Aorta (tissue), 5 donors: ENCODE measurements around the gene CORO1A. TPM values are rescaled to one million over a fixed set of nuclear protein-coding genes. Genes with fewer than 3 reads are reported as not detected.
"Not testable (repeated sequence)": the region's sequence is repeated elsewhere in the genome, so short reads cannot be mapped to it uniquely, and the experiment has no call there.

Experiments used
- ATAC-seq: fragments of 200-7000 bp; cut with Tn5 transposase; one replicate; pipeline ENCODE4 v1.9.1; 2022; ENCODE audit warnings: moderate library complexity; ENCODE audit not compliant: low FRiP score
- DNase-seq, 2 donors: peaks; one replicate each; pipeline ENCODE4 v3.0.0-alpha.2; 2020
- H3K27ac ChIP-seq, 2 donors: one replicate each; pipeline ENCODE4 v1.5.1; 2013; ENCODE audit warnings: low read length in 2 of 2, mild to moderate bottlenecking in 2 of 2, moderate library complexity in 2 of 2, control low read depth in 1 of 2, inconsistent platforms in 1 of 2, low read depth in 1 of 2
- H3K27me3 ChIP-seq, 2 donors: one replicate each; pipeline ENCODE4 v1.6.1; 2013; ENCODE audit warnings: control low read depth in 1 of 2, low read length in 1 of 2, mild to moderate bottlenecking in 1 of 2, moderate library complexity in 1 of 2; ENCODE audit not compliant: insufficient read depth in 2 of 2, control insufficient read depth in 1 of 2
- H3K36me3 ChIP-seq, 2 donors: one replicate each; pipeline ENCODE4 v1.6.1; 2013; ENCODE audit warnings: control low read depth in 1 of 2, low read length in 1 of 2, mild to moderate bottlenecking in 1 of 2; ENCODE audit not compliant: insufficient read depth in 2 of 2, control insufficient read depth in 1 of 2
- H3K4me1 ChIP-seq, 2 donors: one replicate each; pipeline ENCODE4 v1.6.1; 2013; ENCODE audit warnings: low read length in 2 of 2, control low read depth in 1 of 2, mild to moderate bottlenecking in 1 of 2, moderate library complexity in 1 of 2; ENCODE audit not compliant: insufficient read depth in 2 of 2, control insufficient read depth in 1 of 2
- H3K4me3 ChIP-seq, 2 donors: one replicate each; pipeline ENCODE4 v1.5.1; 2013; ENCODE audit warnings: low read length in 2 of 2, control low read depth in 1 of 2, mild to moderate bottlenecking in 1 of 2
- H3K9me3 ChIP-seq: one replicate; pipeline ENCODE4 v1.6.1; 2013; ENCODE audit warnings: mild to moderate bottlenecking, low read length; ENCODE audit not compliant: control insufficient read depth
- WGBS, 2 donors: extraction: QIAGEN DNeasy Blood & Tissue Kit; methylation state at CpG; one replicate each; pipeline ENCODE4 v1.1.7; 2013; 5-methylcytosine and 5-hydroxymethylcytosine counted together
- intact Hi-C, 2 donors: fragments of 100-400 bp; cut with DNase I; formaldehyde crosslinking; loops; one replicate each; pipeline versions ENCODE4 v1.14.2 to v1.15.0; 2022
- polyA plus RNA-seq, 2 donors: library from polyadenylated mRNA; stranded (reverse); fragments of 200-250 nt; gene quantifications; one replicate each; pipeline ENCODE4 v1.2.3, GENCODE V29; 2013
- total RNA-seq, 2 donors: library from RNA; stranded (reverse); fragmentation: NEBNext Ultra II Directional; extraction: Animal tissue kit (Norgen Biotek cat#: 25700); gene quantifications; one replicate each; pipeline ENCODE4 v1.2.1, GENCODE V29; 2021
- donor health status: healthy with polysubstance abuse.
- donor health status: Bipolar disorder and iron deficiency.
- donor health status: DM: no; HTN: no; CAD: no.
- donor health status: DM: no; HTN: no; CAD: no.
- donor health status: DM: yes; HTN: yes; CAD: no.

Gene CORO1A
- total and polyA plus RNA-seq, 4 donors: 12.8 to 48.2 (median 40.6) TPM

DNA sequence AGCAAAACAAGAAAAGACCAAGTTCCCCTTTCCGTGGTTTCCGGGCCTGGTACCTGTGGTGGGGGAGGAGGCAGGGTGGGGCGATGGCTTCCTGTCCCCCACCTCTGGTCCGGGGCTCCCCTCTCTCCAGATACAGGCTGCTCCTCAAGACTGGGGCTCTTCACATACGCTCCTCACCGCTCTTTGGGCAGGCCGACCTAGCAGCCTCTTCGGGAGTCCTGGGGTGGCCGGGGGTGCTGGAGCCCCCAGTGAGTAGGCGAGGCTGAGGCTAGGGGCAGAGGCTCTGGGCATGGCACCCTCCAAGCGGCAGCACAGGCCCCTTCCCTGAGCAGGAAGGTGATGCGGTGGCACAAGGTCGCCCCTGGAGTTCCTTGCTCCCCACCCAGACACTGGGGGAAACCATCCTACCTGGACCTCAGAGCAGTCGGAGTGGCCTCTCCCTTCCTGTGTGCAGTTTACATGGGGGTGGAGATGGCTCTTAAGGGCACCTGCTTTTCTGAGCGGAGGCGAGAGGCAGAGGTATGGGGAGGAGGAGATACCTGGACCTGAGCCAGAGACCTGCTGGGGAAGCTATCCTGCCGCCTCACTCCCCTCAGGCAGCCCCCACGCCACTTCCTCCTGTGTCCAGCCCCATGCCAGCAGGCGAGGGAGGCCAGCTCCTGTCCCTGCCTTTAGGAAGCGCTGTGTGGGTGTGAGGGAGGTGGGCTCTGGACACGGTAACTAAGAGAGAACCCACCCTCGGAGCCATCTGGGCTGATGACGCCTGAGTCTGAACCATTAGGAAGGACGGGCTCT, 891 bp downstream of the CORO1A start:
- H3K27me3 ChIP-seq: no peaks in the 10 kb centered on the region
- H3K9me3 ChIP-seq: no peaks in the 10 kb centered on the region
- DNase-seq (peak; percentile 69 to 77), ATAC-seq (no peak)
- intact Hi-C loops: loop anchor here in 1 of 2 donors (5.0 kb wide), 1 partner anchor 62 kb away; the partner anchor contains the start of gene MAPK3
- no peak overlapping the region for H3K27ac ChIP-seq
- 51 to 52% methylated on average over 21 to 24 of the region's 24 CpGs for WGBS, 2 donors
- no peaks in the 10 kb centered on the region for H3K4me1 ChIP-seq
- H3K4me3 ChIP-seq: no peak overlapping the region
- H3K36me3 ChIP-seq: no peaks in the 10 kb centered on the region

DNA sequence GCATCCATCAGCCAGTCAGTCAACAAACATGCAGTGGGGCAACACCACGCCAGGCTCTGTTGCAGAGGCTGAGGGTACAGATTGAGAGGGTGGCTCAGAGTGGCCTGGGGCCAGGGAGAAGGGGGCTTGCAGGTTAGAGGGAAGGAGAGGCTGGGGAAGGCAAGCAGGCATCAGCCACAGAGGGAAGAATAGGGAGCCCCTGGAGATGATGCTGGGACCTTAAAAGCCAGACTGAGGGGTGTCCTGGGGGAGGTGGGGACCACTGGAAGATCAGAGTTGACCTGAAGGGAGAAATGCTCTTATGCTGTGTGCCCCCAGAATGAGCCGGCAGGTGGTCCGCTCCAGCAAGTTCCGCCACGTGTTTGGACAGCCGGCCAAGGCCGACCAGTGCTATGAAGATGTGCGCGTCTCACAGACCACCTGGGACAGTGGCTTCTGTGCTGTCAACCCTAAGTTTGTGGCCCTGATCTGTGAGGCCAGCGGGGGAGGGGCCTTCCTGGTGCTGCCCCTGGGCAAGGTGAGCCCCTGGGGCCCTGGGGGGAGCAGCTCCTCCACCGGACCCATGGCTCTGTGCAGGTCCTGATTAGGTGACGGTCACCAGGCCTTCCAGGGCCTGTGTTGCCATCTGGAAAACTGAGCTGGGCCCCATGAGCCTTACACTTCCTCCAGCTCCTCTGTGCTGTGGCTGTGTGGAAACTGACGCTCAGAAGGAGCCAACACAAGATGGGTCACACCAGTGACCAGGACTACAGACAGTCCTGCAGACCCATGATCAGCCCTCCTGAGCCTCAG, 1.7 kb downstream of the CORO1A start:
- ATAC-seq (no peak), DNase-seq (peak; percentile 56 to 76)

DNA sequence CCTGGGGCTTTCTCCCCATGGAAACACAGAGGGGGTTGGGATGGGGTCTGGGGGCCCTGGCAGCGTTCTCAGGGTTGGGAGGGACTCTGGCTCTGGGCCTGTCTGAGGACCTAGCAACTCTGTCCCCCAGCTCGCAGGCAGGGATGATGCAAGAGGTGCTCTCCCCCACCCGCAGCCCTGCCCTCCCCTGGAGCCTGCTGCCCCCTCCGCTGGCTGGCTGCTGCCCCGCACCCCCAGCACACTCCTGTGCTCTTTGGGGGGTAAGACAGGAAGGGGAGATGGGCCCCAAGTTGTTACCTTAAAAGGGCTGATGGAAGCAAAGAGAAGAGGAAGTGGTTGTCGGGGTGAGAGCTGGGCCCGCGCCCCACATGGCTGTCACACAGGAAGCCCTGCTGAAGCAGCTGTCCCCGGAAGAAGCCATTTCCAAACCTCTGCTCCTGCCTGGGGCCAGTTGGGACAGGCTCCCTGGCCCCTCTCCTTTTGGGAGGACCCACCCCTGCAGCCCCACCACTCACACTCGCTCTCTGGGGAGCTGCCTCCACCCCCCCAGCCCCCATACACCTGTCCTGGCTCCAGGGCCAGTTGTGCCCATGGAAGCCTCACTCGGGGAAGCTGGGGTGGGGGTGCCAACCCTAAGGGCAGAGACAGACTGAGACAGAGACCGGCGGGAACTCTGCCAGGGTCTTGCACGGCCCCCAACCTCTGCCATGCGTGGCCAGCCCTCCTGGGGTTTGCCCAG, 2.5 kb downstream of the CORO1A start:
- intact Hi-C loops: no loop called here
- Histone ChIP-seq H3K4me1 (no peaks in the 10 kb centered on the region), H3K27ac (no peak overlapping the region), H3K27me3 (no peaks in the 10 kb centered on the region), H3K4me3 (no peak overlapping the region), H3K36me3 (no peaks in the 10 kb centered on the region), H3K9me3 (no peaks in the 10 kb centered on the region)
- ATAC-seq: peak; percentile 12
- 84 to 86% methylated on average over 15 of the region's 15 CpGs for WGBS, 2 donors
- DNase-seq: peak; percentile 81 to 84

More for the DNA sequence above, 1.7 kb downstream of the CORO1A start:
- Histone ChIP-seq H3K4me3 (no peak overlapping the region), H3K27me3 (no peaks in the 10 kb centered on the region), H3K36me3 (no peaks in the 10 kb centered on the region), H3K27ac (no peak overlapping the region), H3K4me1 (no peaks in the 10 kb centered on the region), H3K9me3 (no peaks in the 10 kb centered on the region)
- intact Hi-C loops: loop anchor here in 1 of 2 donors (5.0 kb wide), 1 partner anchor 63 kb away; the partner anchor contains the start of gene MAPK3
- 83 to 92% methylated on average over 13 of the region's 13 CpGs for WGBS, 2 donors

DNA sequence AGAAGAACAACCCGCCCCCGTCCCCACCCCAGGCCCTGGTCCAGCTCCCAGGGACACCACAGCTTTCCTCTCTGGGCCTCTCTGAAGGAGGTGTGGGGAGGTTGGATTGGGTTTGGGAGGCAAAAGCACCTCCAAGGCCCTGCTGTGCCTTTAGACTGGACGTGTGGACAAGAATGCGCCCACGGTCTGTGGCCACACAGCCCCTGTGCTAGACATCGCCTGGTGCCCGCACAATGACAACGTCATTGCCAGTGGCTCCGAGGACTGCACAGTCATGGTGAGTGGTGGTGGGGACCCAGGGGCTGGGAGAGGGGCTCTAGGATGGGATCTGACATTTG, 3.0 kb downstream of the CORO1A start:
- WGBS, 2 donors: 87% methylated on average over 9 of the region's 9 CpGs
- Histone ChIP-seq H3K9me3 (no peaks in the 10 kb centered on the region), H3K27ac (no peak overlapping the region), H3K4me3 (no peak overlapping the region), H3K36me3 (no peaks in the 10 kb centered on the region), H3K27me3 (no peaks in the 10 kb centered on the region), H3K4me1 (no peaks in the 10 kb centered on the region)
- intact Hi-C loops: no loop called here
- DNase-seq (no peak), ATAC-seq (no peak)

DNA sequence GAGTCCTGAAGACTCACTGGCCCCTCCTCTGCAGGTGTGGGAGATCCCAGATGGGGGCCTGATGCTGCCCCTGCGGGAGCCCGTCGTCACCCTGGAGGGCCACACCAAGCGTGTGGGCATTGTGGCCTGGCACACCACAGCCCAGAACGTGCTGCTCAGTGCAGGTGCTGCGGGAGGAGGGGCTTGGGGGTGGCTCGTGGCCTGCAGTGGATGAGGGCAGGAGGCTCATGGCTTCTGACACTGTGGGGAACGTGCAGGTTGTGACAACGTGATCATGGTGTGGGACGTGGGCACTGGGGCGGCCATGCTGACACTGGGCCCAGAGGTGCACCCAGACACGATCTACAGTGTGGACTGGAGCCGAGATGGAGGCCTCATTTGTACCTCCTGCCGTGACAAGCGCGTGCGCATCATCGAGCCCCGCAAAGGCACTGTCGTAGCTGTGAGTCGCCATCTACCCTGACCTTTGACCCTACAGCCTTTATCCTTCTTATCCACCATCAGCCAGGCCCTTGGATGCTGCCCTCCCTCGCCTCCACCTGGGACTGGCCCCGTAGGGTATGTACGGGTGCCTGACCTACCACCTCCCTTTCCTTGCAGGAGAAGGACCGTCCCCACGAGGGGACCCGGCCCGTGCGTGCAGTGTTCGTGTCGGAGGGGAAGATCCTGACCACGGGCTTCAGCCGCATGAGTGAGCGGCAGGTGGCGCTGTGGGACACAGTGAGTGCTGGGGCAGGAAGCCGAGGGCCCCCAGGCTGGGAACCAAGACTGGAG, 3.6 kb downstream of the CORO1A start:
- no peaks in the 10 kb centered on the region for H3K4me1 ChIP-seq
- H3K4me3 ChIP-seq: no peak overlapping the region
- ATAC-seq (no peak), DNase-seq (peak; percentile 75 to 91)
- H3K27ac ChIP-seq: no peak overlapping the region
- intact Hi-C loops: no loop called here
- H3K36me3 ChIP-seq: no peaks in the 10 kb centered on the region
- 66 to 69% methylated on average over 36 of the region's 36 CpGs for WGBS, 2 donors
- H3K27me3 ChIP-seq: no peaks in the 10 kb centered on the region
- no peaks in the 10 kb centered on the region for H3K9me3 ChIP-seq

DNA sequence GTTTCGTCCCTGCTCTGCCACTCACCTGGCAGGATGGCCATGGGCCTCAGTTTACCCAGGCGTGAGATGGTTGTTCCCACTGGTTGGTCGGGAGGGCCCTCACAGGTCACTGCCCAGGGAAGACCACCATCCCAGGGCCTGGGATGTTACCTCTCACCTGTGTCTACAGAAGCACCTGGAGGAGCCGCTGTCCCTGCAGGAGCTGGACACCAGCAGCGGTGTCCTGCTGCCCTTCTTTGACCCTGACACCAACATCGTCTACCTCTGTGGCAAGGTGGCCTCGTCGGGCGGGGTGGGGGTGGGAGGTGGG, 4.1 kb downstream of the CORO1A start:
- no peaks in the 10 kb centered on the region for H3K9me3 ChIP-seq
- no peak for DNase-seq
- WGBS, 2 donors: 77 to 81% methylated on average over 9 of the region's 9 CpGs
- no peak for ATAC-seq
- H3K27me3 ChIP-seq: no peaks in the 10 kb centered on the region
- intact Hi-C loops: no loop called here
- no peaks in the 10 kb centered on the region for H3K4me1 ChIP-seq
- H3K4me3 ChIP-seq: no peak overlapping the region
- H3K36me3 ChIP-seq: no peaks in the 10 kb centered on the region
- no peak overlapping the region for H3K27ac ChIP-seq

DNA sequence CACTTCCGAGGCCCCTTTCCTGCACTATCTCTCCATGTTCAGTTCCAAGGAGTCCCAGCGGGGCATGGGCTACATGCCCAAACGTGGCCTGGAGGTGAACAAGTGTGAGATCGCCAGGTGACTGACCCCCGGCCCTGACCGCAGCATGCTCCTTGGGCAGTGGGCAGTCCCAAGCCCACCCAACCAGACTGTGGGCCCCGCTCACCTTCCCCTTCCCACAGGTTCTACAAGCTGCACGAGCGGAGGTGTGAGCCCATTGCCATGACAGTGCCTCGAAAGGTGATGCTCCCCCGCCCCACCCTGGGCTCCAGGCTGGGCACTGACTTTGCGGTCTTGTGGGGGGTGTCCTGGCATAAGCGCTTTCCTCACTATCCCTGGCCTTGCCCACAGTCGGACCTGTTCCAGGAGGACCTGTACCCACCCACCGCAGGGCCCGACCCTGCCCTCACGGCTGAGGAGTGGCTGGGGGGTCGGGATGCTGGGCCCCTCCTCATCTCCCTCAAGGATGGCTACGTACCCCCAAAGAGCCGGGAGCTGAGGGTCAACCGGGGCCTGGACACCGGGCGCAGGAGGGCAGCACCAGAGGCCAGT, 4.7 kb downstream of the CORO1A start:
- 90 to 91% methylated on average over 23 of the region's 23 CpGs for WGBS, 2 donors
- Histone ChIP-seq H3K4me1 (no peaks in the 10 kb centered on the region), H3K36me3 (no peaks in the 10 kb centered on the region), H3K9me3 (no peaks in the 10 kb centered on the region), H3K4me3 (no peak overlapping the region), H3K27me3 (no peaks in the 10 kb centered on the region), H3K27ac (no peak overlapping the region)
- DNase-seq: peak; percentile 49 to 50
- ATAC-seq: no peak
- intact Hi-C loops: no loop called here

DNA sequence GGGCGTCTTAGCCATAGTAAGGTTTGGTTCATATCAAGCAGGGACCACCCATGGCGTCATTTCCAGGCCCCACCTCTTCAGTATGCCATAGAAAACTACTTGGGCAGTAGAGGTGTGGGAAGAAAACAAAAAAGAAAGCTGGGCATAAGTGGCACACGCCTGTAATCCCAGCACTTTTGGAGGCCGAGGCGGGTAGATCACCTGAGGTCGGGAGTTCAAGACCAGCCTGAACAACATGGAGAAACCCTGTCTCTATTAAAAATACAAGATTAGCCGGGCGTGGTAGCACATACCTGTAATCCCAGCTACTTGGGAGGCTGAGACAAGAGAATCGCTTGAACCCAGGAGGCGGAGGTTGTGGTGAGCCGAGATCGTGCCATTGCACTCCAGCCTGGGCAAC, 7.8 kb downstream of the CORO1A start:
- H3K4me3 ChIP-seq, intact Hi-C loops, H3K4me1 ChIP-seq, H3K9me3 ChIP-seq, ATAC-seq, H3K27ac ChIP-seq, H3K36me3 ChIP-seq, H3K27me3 ChIP-seq: not testable (repeated sequence)
- WGBS, 2 donors: 93 to 95% methylated on average over 3 to 4 of the region's 12 CpGs
- DNase-seq: peak; percentile 5 to 12
